Stromal cell of bone marrow (primary cell): Measurements from ENCODE around the gene KRTAP4-16.
"Not testable (repeated sequence)": the region's sequence is repeated elsewhere in the genome, so short reads cannot be mapped to it uniquely, and the experiment has no call there.

ENCODE experiments used
- DNase-seq: peaks from one replicate; pipeline ENCODE4 v3.0.0-alpha.2; 2012; ENCODE audit warnings: low read depth

The KRTAP4-16 gene

GRCh38 chr17:41073676-41074075 lies 28.3 kb downstream of the KRTAP4-16 start:
- DNase-seq = no peak

DNA sequence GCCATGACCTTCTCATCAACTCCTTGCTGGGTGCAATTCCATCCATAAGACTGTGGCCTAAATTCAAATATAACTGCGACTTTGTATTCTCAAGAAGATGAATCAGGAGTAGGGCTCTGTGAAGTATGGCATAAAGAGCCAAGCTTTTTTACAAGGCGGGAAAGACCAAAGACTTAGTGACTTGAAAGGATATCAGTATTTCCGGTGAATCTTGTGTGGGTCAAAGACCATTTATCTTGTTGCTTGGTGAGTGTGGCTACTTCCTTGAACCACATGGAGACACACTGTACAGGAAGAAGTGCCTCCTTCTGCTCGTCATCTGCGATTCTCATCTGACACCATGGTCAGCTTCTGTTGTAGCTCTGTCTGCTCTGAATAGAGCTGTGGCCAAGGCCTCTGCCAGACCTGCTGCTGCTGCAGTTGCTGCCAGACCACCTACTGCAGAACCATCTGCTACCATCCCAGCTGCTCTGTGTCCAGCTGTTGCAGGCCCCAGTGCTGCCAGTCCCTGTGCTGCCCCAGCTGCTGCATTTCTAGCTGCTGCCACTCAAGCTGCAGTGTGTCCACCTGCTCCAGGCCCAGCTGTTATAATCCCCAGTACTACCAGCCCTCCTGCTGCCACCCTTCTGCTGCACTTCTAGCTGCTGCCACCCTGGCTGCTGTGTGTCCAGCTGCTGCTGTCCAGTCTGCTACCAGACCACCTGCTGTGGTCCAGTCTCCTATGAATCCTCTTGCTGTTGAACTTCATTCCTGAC lies 30.2 kb downstream of the KRTAP4-16 start:
- no peak for DNase-seq

GRCh38 chr17:41069031-41069430 lies 33.0 kb downstream of the KRTAP4-16 start:
- no peak for DNase-seq

DNA sequence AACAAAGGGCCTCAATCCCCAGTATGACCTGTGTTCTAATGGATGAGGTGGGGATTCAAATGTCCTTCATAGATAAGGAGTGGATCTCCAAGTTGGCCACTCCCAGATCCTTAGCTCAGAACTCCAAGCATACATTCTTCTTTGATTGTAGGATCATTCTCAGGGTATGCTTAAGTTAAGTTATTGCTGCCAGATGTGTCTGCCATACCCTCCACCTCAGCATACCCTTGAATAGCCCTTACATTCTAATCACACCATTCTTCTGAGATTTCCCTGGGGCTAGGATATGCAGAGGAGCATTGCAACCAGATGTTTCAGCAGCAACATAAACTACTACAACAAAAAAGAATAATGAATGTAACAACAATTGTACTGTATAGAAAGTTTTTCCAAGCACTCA lies 34.7 kb downstream of the KRTAP4-16 start:
- no peak for DNase-seq

DNA sequence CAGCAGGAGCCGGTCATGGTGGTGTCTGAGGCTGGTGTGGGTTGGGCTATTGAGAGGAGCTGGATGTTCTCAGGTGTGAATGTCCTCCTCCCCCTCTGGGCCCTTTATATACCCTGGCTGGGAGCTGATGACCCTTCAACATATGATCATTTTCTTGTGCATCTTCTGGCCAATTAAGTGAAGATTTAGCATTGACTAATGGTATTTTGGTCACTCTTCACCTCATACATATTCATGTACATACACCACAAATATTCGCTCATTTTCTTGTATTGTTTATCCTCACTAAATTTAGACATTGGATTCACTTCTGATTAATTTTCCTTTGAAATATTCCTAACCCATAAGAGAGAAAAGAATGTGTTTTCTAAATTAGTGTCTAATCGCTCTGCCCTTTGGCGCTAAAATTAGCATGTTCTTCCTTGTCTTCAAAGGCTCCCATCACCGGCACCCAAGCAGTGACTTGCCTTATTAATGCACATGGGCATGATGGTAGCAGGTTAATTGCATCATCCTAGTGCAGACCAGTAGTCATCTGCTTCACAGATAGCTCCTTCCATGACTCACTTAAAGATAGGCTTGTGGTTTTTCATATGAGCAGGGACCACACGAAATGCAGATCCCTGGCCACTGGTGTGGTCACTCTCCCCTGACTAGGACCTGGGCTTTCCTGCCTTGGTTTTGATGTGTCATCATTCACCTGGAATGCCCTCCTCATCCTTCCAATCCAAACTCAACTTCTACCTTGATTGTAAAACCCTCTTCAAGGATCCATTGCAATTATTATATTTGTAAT lies 36.0 kb downstream of the KRTAP4-16 start, which contains the start of gene KRTAP2-4:
KRTAP2-4 (minus strand) TSS at position 51 of the 796 bp plus-strand sequence; CDS start at position 17, 34 bp downstream.
- peak; percentile 46 for DNase-seq

DNA sequence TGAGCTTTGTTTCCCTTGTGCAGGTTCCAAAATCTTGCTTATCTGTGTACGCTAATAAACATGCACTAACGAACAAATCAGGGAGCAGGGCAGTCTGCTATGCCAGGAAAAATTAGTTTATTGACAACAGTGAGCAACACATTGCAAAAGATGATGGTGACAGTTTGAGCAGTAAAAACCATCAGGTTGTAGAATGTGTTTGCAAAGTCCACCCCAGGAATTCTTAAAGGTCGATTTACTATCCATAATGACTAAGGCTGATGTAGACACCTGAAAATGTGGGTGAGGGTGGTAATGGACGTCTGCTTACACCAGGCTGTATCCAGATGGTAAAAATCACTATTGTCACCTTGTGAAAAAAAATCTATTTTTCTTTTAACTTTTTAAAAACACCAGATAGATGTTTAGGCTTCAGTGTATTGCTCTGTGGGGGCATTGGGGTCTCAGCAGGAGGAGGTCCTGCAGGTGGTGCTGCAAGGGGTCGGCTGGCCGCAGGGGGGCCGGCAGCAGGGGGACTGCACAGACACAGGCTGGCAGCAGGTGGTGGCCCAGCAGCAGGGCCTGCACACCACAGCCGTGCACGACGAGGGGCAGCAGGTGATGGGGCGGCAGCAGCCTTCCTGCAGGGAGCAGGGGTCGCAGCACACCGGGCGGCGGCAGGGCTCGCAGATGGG lies 36.9 kb downstream of the KRTAP4-16 start:
- not testable (repeated sequence) for DNase-seq

DNA sequence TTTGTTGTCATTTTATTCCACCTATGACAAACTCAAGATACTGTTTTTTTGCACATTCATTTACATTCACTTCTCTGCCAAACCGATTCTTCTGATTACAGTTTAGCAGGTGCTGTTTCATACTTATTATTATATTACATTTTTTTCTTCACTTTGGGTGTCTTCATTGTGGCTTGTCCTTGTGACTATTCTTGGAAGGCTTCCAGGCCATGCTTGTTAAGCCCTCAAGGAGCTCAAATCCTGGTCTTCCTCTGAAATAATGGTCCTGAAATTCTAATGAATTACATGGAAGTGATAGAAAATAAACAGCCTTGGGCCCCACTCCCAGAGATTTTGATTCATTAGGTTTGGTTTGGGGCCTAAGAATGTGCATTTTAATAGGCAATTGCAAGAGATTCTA lies 37.7 kb downstream of the KRTAP4-16 start:
- no peak for DNase-seq

- no peak for DNase-seq
Measured at GRCh38 chr17:41063449-41063848, 38.6 kb downstream of the KRTAP4-16 start.

- peak; percentile 88 for DNase-seq
Measured at GRCh38 chr17:41061964-41062363, 40.0 kb downstream of the KRTAP4-16 start.

- DNase-seq = peak; percentile 88
Measured at GRCh38 chr17:41060052-41060604, 41.9 kb downstream of the KRTAP4-16 start, which contains the start of gene KRTAP2-3. TSS of gene KRTAP2-3 (minus strand) at chr17:41060114. CDS start at chr17:41060050, 64 bp downstream.

GRCh38 chr17:41059276-41060051 lies 42.5 kb downstream of the KRTAP4-16 start:
- DNase-seq = peak; percentile 73

GRCh38 chr17:41058741-41059140 lies 43.3 kb downstream of the KRTAP4-16 start:
- DNase-seq = no peak

DNA sequence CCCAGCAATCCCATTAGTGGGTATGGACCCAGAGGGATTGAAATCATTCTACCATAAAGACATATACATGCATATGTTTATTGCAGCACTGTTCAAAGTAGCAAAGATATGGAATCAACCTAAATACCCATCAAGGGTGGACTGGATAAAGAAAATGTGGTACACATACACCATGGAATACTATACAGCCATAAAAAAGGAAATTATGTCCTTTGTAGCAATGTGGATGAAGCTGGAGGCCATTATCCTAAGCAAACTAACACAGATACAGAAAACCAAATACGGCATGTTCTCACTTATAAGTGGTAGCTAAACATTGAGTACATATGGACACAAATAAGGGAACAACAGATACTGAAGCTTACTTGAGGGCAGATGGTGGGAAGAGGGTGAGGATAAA lies 44.5 kb downstream of the KRTAP4-16 start:
- no peak for DNase-seq

DNA sequence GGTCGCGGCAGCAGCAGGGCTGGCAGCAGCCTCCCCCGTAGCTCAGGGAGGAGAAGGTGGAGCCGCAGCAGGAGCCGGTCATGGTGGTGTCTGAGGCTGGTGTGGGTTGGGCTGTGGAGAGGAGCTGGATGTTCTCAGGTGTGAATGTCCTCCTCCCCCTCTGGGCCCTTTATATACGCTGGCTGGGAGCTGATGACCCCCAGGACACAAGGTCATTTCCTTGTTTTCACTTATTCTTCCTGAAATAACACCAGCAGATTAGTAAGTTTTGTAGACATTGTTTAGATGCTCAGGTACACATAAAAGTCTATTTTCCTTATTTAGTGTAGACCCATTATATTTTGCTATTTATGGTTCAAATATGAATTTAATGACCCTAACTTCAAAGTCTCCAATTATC lies 46.9 kb downstream of the KRTAP4-16 start, which contains the start of gene KRTAP2-2:
KRTAP2-2 (minus strand) TSS at position 101 of the 400 bp plus-strand sequence; CDS start at position 82, 19 bp downstream.
- not testable (repeated sequence) for DNase-seq

DNA sequence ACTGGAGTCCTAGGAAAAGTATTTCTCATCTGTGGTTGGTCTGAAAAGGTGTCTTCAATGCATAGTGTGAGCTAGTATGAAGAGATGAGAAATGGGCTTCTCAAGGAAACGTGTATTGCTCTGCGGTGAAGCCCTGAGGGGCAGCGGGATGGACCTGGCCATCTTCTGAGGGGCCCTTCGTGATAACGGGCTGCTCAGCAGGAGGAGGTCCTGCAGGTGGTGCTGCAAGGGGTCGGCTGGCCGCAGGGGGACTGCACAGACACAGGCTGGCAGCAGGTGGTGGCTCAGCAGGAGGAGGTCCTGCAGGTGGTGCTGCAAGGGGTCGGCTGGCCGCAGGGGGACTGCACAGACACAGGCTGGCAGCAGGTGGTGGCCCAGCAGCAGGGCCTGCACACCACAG lies 47.5 kb downstream of the KRTAP4-16 start:
- not testable (repeated sequence) for DNase-seq

DNA sequence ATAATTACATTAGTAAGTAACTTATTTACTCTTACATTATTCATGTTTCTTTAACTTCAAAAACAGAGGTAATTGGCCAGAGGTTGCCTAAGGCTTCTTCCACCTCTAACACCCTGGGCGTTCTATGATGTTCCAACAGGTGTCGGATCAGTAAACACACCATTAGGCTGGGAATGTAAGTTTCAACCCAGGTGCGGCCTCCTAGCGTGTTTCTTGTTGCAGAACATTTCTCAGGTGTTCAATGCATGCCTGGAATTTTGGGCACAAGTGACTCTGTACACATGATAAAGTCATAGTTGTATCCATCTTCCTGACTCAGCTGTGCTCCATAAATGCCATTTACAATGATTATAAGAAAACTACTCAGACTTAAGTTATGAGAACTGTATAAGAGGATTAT lies 48.0 kb downstream of the KRTAP4-16 start:
- DNase-seq = no peak

GRCh38 chr17:41052566-41052965 lies 49.4 kb downstream of the KRTAP4-16 start:
- no peak for DNase-seq
